DOHH2 (cell line): ENCODE measurements around the gene ITPR3.

ENCODE experiments used
- CTCF ChIP-seq: fragments of 200-600 bp; sonication (generic); IDR thresholded peaks from one replicate; pipeline ENCODE4 v1.5.1; 2014; ENCODE audit warnings: antibody characterized with exemption, mild to moderate bottlenecking, low read depth, low read length; ENCODE audit not compliant: poor library complexity, severe bottlenecking
- EZH2phosphoT487 ChIP-seq: fragments of 200-600 bp; sonication (generic); IDR thresholded peaks from 2 replicates; pipeline ENCODE4 v1.6.1; 2017; ENCODE audit warnings: borderline replicate concordance, mild to moderate bottlenecking, antibody characterized with exemption, low read length, moderate library complexity, mixed read lengths

GRCh38 chr6:33702345-33702977 is 81.3 kb downstream of the ITPR3 start:
- TF ChIP-seq CTCF (peak; percentile 51), EZH2phosphoT487 (no peak)
